SU-DHL-6 (cell line): ENCODE results near the gene NTHL1.

Experiments
- H2AFZ ChIP-seq: fragments of 200-600 bp; sonication (generic); 2 replicates; pipeline ENCODE4 v1.6.1; 2014; ENCODE audit warnings: low read depth, mild to moderate bottlenecking, moderate library complexity, mixed read lengths, antibody characterized with exemption, low read length; ENCODE audit not compliant: severe bottlenecking
- H3F3A ChIP-seq: fragments of 200-600 bp; shearing (Covaris generic); 2 replicates; pipeline ENCODE4 v1.6.0; 2016; ENCODE audit warnings: antibody characterized with exemption, mild to moderate bottlenecking; ENCODE audit not compliant: insufficient read depth
- H3K27ac ChIP-seq: fragments of 200-600 bp; sonication (generic); 2 replicates; pipeline ENCODE4 v1.5.1; 2016; ENCODE audit warnings: low read depth, mild to moderate bottlenecking, low read length, moderate library complexity, mixed read lengths
- H3K27me3 ChIP-seq: fragments of 200-600 bp; sonication (generic), shearing (Covaris generic); 2 replicates; pipeline ENCODE4 v1.6.0; 2014; ENCODE audit warnings: mild to moderate bottlenecking, low read length
- H3K36me3 ChIP-seq: fragments of 200-600 bp; sonication (generic); 2 replicates; pipeline ENCODE4 v1.6.1; 2014; ENCODE audit warnings: mild to moderate bottlenecking, low read length, mixed read lengths
- H3K4me2 ChIP-seq: fragments of 300-600, 200-600 bp; shearing (Covaris generic), sonication (generic); 2 replicates; pipeline ENCODE4 v1.6.0; 2014; ENCODE audit warnings: low read length, low read depth, mild to moderate bottlenecking; ENCODE audit not compliant: poor library complexity, severe bottlenecking
- H3K4me3 ChIP-seq: fragments of 200-600 bp; sonication (generic); 2 replicates; pipeline ENCODE4 v1.5.1; 2014; ENCODE audit warnings: antibody characterized with exemption, low read length, mild to moderate bottlenecking, mixed read lengths; ENCODE audit not compliant: insufficient read depth, poor library complexity, severe bottlenecking
- H3K79me2 ChIP-seq: fragments of 200-600 bp; sonication (generic); 2 replicates; pipeline ENCODE4 v1.6.1; 2014; ENCODE audit warnings: mild to moderate bottlenecking, low read length, moderate library complexity; ENCODE audit not compliant: insufficient read depth
- H3K9ac ChIP-seq: fragments of 200-600 bp; sonication (generic); 2 replicates; pipeline ENCODE4 v1.7.0; 2014; ENCODE audit warnings: mild to moderate bottlenecking, low read length
- H3K9me2 ChIP-seq: fragments of 200-600 bp; sonication (generic); replicated peaks from 2 replicates; pipeline ENCODE4 v1.6.1; 2014; ENCODE audit warnings: low read length; ENCODE audit not compliant: insufficient read depth
- H3K9me3 ChIP-seq: fragments of 200-600 bp; sonication (generic); 2 replicates; pipeline ENCODE4 v1.6.1; 2014; ENCODE audit warnings: low read length, mixed read lengths; ENCODE audit not compliant: insufficient read depth
- H4K20me1 ChIP-seq: fragments of 200-600 bp; sonication (generic); 2 replicates; pipeline ENCODE4 v1.6.1; 2014; ENCODE audit warnings: low read depth, mild to moderate bottlenecking, antibody characterized with exemption, low read length, moderate library complexity, mixed read lengths
- CTCF ChIP-seq: fragments of 200-600 bp; sonication (generic); IDR thresholded peaks from one replicate; pipeline ENCODE4 v1.5.1; 2017; ENCODE audit warnings: antibody characterized with exemption, mild to moderate bottlenecking, low read length, moderate library complexity; ENCODE audit not compliant: insufficient read depth, poor library complexity, severe bottlenecking
- EZH2phosphoT487 ChIP-seq: fragments of 200-600 bp; sonication (generic), shearing (Covaris generic); conservative IDR thresholded peaks from 2 replicates; pipeline ENCODE4 v1.6.1; 2018; ENCODE audit warnings: mild to moderate bottlenecking, antibody characterized with exemption, low read length, moderate library complexity, mixed read lengths

NTHL1 gene

GRCh38 chr16:2056681-2057407 lies 9.2 kb upstream of the NTHL1 start:
- Histone ChIP-seq H3K4me3 (no peak overlapping the region), H3F3A (no peaks in the 10 kb centered on the region), H3K27ac (no peak overlapping the region), H3K79me2 (no peaks in the 10 kb centered on the region), H3K9me2 (no peaks in the 10 kb centered on the region), H4K20me1 (no peaks in the 10 kb centered on the region), H3K36me3 (no peaks in the 10 kb centered on the region), H3K27me3 (no peaks in the 10 kb centered on the region), H2AFZ (no peak overlapping the region), H3K4me2 (no peak overlapping the region), H3K9me3 (no peaks in the 10 kb centered on the region), H3K9ac (no peak overlapping the region)
- TF ChIP-seq CTCF, result no peak

GRCh38 chr16:2056077-2056476 lies 8.4 kb upstream of the NTHL1 start:
- Histone ChIP-seq H3K9me3 (no peaks in the 10 kb centered on the region), H3K79me2 (no peaks in the 10 kb centered on the region), H3K9ac (no peak overlapping the region), H3F3A (no peaks in the 10 kb centered on the region), H3K9me2 (no peaks in the 10 kb centered on the region), H2AFZ (no peak overlapping the region), H3K27ac (no peak overlapping the region), H3K4me2 (no peak overlapping the region), H3K4me3 (no peak overlapping the region), H4K20me1 (no peaks in the 10 kb centered on the region), H3K27me3 (no peaks in the 10 kb centered on the region), H3K36me3 (no peaks in the 10 kb centered on the region)
- TF ChIP-seq CTCF, result no peak
- no peak for TF ChIP-seq EZH2phosphoT487

GRCh38 chr16:2054543-2055245 lies 7.1 kb upstream of the NTHL1 start:
- Histone ChIP-seq H3K4me2 (no peak overlapping the region), H3K4me3 (no peak overlapping the region), H4K20me1 (no peaks in the 10 kb centered on the region), H3K9me3 (no peaks in the 10 kb centered on the region), H3K9me2 (no peaks in the 10 kb centered on the region), H2AFZ (no peak overlapping the region), H3K36me3 (no peaks in the 10 kb centered on the region), H3K27me3 (no peaks in the 10 kb centered on the region), H3K79me2 (no peaks in the 10 kb centered on the region), H3F3A (no peaks in the 10 kb centered on the region), H3K27ac (no peak overlapping the region), H3K9ac (no peak overlapping the region)
- TF ChIP-seq CTCF (no peak), EZH2phosphoT487 (no peak)
